ENCODE measurements around the gene PLCG1. TPM values are rescaled to one million over a fixed set of nuclear protein-coding genes. Genes with fewer than 3 reads are reported as not detected.

The PLCG1 gene
- total RNA-seq, 2 experiments from 2014 or later, result 133 to 139 TPM

- POLR2A ChIA-PET, result interaction anchor here (1.5 kb wide), 1 partner anchor 17 kb away, joined by 3 read pairs; no protein-coding TSS in a partner anchor
- intact Hi-C loops (cut with micrococcal nuclease), result no loop called here
- H3K36me3 Mint-ChIP-seq, result peaks cover 49% of the 10 kb centered on the region
- no peaks in the 10 kb centered on the region for H3K27me3 Mint-ChIP-seq
- CTCF ChIA-PET, result interaction anchor here (7.7 kb wide), 1 partner anchor 12 kb away, joined by 63 read pairs; no protein-coding TSS in a partner anchor
- H3K4me3 Mint-ChIP-seq, result no peak overlapping the region
- peak overlapping the region; percentile 67 for H3K27ac Mint-ChIP-seq
- no peaks in the 10 kb centered on the region for H3K9me3 Mint-ChIP-seq
- no peak for DNase-seq
- H3K4me1 Mint-ChIP-seq (ENCODE audit: low read depth), result peaks cover 70% of the 10 kb centered on the region
Measured at GRCh38 chr20:41160686-41161085, 23.3 kb downstream of the PLCG1 start.

- peak overlapping the region; percentile 84 for H3K27ac Mint-ChIP-seq
- H3K9me3 Mint-ChIP-seq, result no peaks in the 10 kb centered on the region
- peaks cover 60% of the 10 kb centered on the region for H3K36me3 Mint-ChIP-seq
- CTCF ChIA-PET, result interaction anchor here (1.1 to 7.7 kb wide), 2 partner anchors 11 to 27 kb away, joined by 3 to 63 read pairs; no protein-coding TSS in a partner anchor
- no peak for DNase-seq
- POLR2A ChIA-PET, result no interaction called here
- H3K27me3 Mint-ChIP-seq, result no peaks in the 10 kb centered on the region
- intact Hi-C loops (cut with micrococcal nuclease), result no loop called here
- H3K4me1 Mint-ChIP-seq (ENCODE audit: low read depth), result peaks cover 61% of the 10 kb centered on the region
- no peak overlapping the region for H3K4me3 Mint-ChIP-seq
Measured at GRCh38 chr20:41161886-41162285, 24.5 kb downstream of the PLCG1 start.

- H3K4me1 Mint-ChIP-seq (ENCODE audit: low read depth), result peaks cover 61% of the 10 kb centered on the region
- peaks cover 65% of the 10 kb centered on the region for H3K36me3 Mint-ChIP-seq
- no peak overlapping the region for H3K4me3 Mint-ChIP-seq
- ChIA-PET POLR2A (no interaction called here), CTCF (interaction anchor here (1.1 to 7.7 kb wide), 2 partner anchors 10 to 28 kb away, joined by 3 to 63 read pairs; no protein-coding TSS in a partner anchor)
- peak overlapping the region; percentile 84 for H3K27ac Mint-ChIP-seq
- no peaks in the 10 kb centered on the region for H3K9me3 Mint-ChIP-seq
- DNase-seq, result no peak
- H3K27me3 Mint-ChIP-seq, result no peaks in the 10 kb centered on the region
- intact Hi-C loops (cut with micrococcal nuclease), result no loop called here
Measured at GRCh38 chr20:41162396-41162795, 25.1 kb downstream of the PLCG1 start.

- H3K27ac Mint-ChIP-seq, result no peak overlapping the region
- H3K4me3 Mint-ChIP-seq, result no peak overlapping the region
- H3K36me3 Mint-ChIP-seq, result peaks cover 66% of the 10 kb centered on the region
- no peak for DNase-seq
- intact Hi-C loops (cut with micrococcal nuclease), result no loop called here
- H3K9me3 Mint-ChIP-seq, result no peaks in the 10 kb centered on the region
- ChIA-PET CTCF (interaction anchor here (1.6 to 2.0 kb wide), 2 partner anchors 9 to 29 kb away, joined by 6 to 7 read pairs; no protein-coding TSS in a partner anchor), POLR2A (no interaction called here)
- H3K27me3 Mint-ChIP-seq, result no peaks in the 10 kb centered on the region
- peaks cover 50% of the 10 kb centered on the region for H3K4me1 Mint-ChIP-seq (ENCODE audit: low read depth)
Measured at GRCh38 chr20:41163821-41164220, 26.5 kb downstream of the PLCG1 start.

GRCh38 chr20:41165001-41165882 lies 27.9 kb downstream of the PLCG1 start:
- CTCF ChIA-PET, result interaction anchor here (1.4 to 2.0 kb wide), 3 partner anchors 8 to 30 kb away, joined by 3 to 7 read pairs (median 6); no protein-coding TSS in a partner anchor
- Mint-ChIP-seq H3K4me1 (ENCODE audit: low read depth) (peaks cover 36% of the 10 kb centered on the region), H3K9me3 (no peaks in the 10 kb centered on the region), H3K4me3 (no peak overlapping the region), H3K27me3 (no peaks in the 10 kb centered on the region), H3K36me3 (peaks cover 70% of the 10 kb centered on the region), H3K27ac (no peak overlapping the region)
- DNase-seq, result no peak
- POLR2A ChIA-PET, result no interaction called here
- intact Hi-C loops (cut with micrococcal nuclease), result no loop called here

GRCh38 chr20:41166201-41167117 lies 29.1 kb downstream of the PLCG1 start:
- peaks cover 69% of the 10 kb centered on the region for H3K36me3 Mint-ChIP-seq
- intact Hi-C loops (cut with micrococcal nuclease), result no loop called here
- peaks cover 24% of the 10 kb centered on the region for H3K4me1 Mint-ChIP-seq (ENCODE audit: low read depth)
- H3K4me3 Mint-ChIP-seq, result no peak overlapping the region
- peak overlapping the region; percentile 10 for H3K27ac Mint-ChIP-seq
- ChIA-PET CTCF (interaction anchor here (1.4 to 2.7 kb wide), 2 partner anchors 19 to 31 kb away, joined by 3 to 7 read pairs; no protein-coding TSS in a partner anchor), POLR2A (interaction anchor here (1.8 kb wide), 1 partner anchor 9 kb away, joined by 6 read pairs; no protein-coding TSS in a partner anchor)
- H3K9me3 Mint-ChIP-seq, result no peaks in the 10 kb centered on the region
- no peaks in the 10 kb centered on the region for H3K27me3 Mint-ChIP-seq
- DNase-seq, result peak; percentile 4

GRCh38 chr20:41167118-41167470 lies 29.8 kb downstream of the PLCG1 start:
- peaks cover 70% of the 10 kb centered on the region for H3K36me3 Mint-ChIP-seq
- peak; percentile 7 for DNase-seq
- H3K9me3 Mint-ChIP-seq, result no peaks in the 10 kb centered on the region
- no peak overlapping the region for H3K4me3 Mint-ChIP-seq
- no peaks in the 10 kb centered on the region for H3K27me3 Mint-ChIP-seq
- ChIA-PET CTCF (interaction anchor here (2.7 kb wide), 1 partner anchor 32 kb away, joined by 7 read pairs; no protein-coding TSS in a partner anchor), POLR2A (interaction anchor here (1.8 kb wide), 1 partner anchor 10 kb away, joined by 6 read pairs; no protein-coding TSS in a partner anchor)
- intact Hi-C loops (cut with micrococcal nuclease), result no loop called here
- peaks cover 22% of the 10 kb centered on the region for H3K4me1 Mint-ChIP-seq (ENCODE audit: low read depth)
- H3K27ac Mint-ChIP-seq, result peak overlapping the region; percentile 10

GRCh38 chr20:41167481-41168253 lies 30.3 kb downstream of the PLCG1 start:
- H3K9me3 Mint-ChIP-seq, result no peaks in the 10 kb centered on the region
- H3K27me3 Mint-ChIP-seq, result no peaks in the 10 kb centered on the region
- ChIA-PET CTCF (interaction anchor here (0.6 to 2.7 kb wide), 2 partner anchors 32 to 34 kb away, joined by 3 to 7 read pairs; no protein-coding TSS in a partner anchor), POLR2A (interaction anchor here (1.8 kb wide), 1 partner anchor 10 kb away, joined by 6 read pairs; no protein-coding TSS in a partner anchor)
- H3K27ac Mint-ChIP-seq, result peak overlapping the region; percentile 49
- intact Hi-C loops (cut with micrococcal nuclease), result no loop called here
- H3K4me3 Mint-ChIP-seq, result no peak overlapping the region
- DNase-seq, result peak; percentile 8
- H3K4me1 Mint-ChIP-seq (ENCODE audit: low read depth), result peaks cover 19% of the 10 kb centered on the region
- peaks cover 68% of the 10 kb centered on the region for H3K36me3 Mint-ChIP-seq

- intact Hi-C loops (cut with micrococcal nuclease), result no loop called here
- H3K4me3 Mint-ChIP-seq, result no peak overlapping the region
- H3K4me1 Mint-ChIP-seq (ENCODE audit: low read depth), result peaks cover 19% of the 10 kb centered on the region
- H3K36me3 Mint-ChIP-seq, result peaks cover 74% of the 10 kb centered on the region
- ChIA-PET POLR2A (no interaction called here), CTCF (interaction anchor here (2.2 to 2.7 kb wide), 2 partner anchors 33 to 34 kb away, joined by 7 to 9 read pairs; no protein-coding TSS in a partner anchor)
- DNase-seq, result peak; percentile 7
- no peaks in the 10 kb centered on the region for H3K9me3 Mint-ChIP-seq
- H3K27ac Mint-ChIP-seq, result no peak overlapping the region
- H3K27me3 Mint-ChIP-seq, result no peaks in the 10 kb centered on the region
Measured at GRCh38 chr20:41168281-41169161, 31.2 kb downstream of the PLCG1 start.

GRCh38 chr20:41169162-41169690 lies 31.9 kb downstream of the PLCG1 start:
- Mint-ChIP-seq H3K36me3 (peaks cover 71% of the 10 kb centered on the region), H3K4me3 (no peak overlapping the region), H3K27ac (no peak overlapping the region), H3K27me3 (no peaks in the 10 kb centered on the region), H3K4me1 (ENCODE audit: low read depth) (peaks cover 17% of the 10 kb centered on the region), H3K9me3 (no peaks in the 10 kb centered on the region)
- intact Hi-C loops (cut with micrococcal nuclease), result no loop called here
- POLR2A ChIA-PET, result no interaction called here
- peak; percentile 4 for DNase-seq
- CTCF ChIA-PET, result interaction anchor here (1.1 to 2.2 kb wide), 2 partner anchors 12 to 34 kb away, joined by 3 to 9 read pairs; no protein-coding TSS in a partner anchor
